Stomach (tissue), 4 donors: ENCODE data around the gene PLOD2.

Experiments
- POLR2A ChIP-seq, 4 donors: fragments of 450-650 bp; IDR thresholded peaks; one replicate each; pipeline ENCODE4 v1.6.1; 2016; ENCODE audit warnings: antibody characterized with exemption in 4 of 4, control low read depth in 2 of 4, mild to moderate bottlenecking in 1 of 4, moderate library complexity in 1 of 4
- TF ChIP-seq, protein P1 (sequence below), 7 experiments: fragments of 450-650 bp in 4 of 7; fragments of 200-600 bp in 3 of 7; sonication (generic) in 3 of 7; IDR thresholded peaks; one replicate each; pipeline ENCODE4 v1.5.1; 2016 to 2019; ENCODE audit warnings: antibody characterized with exemption in 7 of 7, control low read depth in 2 of 7, mild to moderate bottlenecking in 1 of 7

DNA sequence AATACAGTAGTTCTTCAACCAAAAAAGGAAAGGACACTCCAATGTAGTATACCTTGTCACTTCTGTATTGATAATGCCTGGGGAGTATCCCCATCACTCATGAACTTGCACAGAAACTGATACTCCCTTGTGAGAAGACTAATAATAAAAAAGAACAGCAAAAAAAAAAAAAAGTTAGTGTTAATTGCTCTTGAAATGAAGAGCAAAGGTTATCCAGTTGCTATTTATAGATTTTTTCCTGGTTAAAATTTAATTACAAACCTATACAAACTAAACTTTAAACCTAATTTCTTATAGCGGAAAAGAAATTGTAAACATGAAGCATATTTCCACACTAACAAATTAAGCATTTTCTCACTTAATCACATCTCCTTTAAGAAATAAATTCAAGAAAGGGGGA, 6.7 kb downstream of the PLOD2 start:
- no peak for TF ChIP-seq POLR2A (IDR thresholded peaks at IDR 0.05)
- TF ChIP-seq, protein P1, sequence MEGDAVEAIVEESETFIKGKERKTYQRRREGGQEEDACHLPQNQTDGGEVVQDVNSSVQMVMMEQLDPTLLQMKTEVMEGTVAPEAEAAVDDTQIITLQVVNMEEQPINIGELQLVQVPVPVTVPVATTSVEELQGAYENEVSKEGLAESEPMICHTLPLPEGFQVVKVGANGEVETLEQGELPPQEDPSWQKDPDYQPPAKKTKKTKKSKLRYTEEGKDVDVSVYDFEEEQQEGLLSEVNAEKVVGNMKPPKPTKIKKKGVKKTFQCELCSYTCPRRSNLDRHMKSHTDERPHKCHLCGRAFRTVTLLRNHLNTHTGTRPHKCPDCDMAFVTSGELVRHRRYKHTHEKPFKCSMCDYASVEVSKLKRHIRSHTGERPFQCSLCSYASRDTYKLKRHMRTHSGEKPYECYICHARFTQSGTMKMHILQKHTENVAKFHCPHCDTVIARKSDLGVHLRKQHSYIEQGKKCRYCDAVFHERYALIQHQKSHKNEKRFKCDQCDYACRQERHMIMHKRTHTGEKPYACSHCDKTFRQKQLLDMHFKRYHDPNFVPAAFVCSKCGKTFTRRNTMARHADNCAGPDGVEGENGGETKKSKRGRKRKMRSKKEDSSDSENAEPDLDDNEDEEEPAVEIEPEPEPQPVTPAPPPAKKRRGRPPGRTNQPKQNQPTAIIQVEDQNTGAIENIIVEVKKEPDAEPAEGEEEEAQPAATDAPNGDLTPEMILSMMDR (IDR thresholded peaks at IDR 0.05), result no peak
